Prostate gland (tissue), 2 donors: ENCODE results near the gene RTN1. TPM values are rescaled to one million over a fixed set of nuclear protein-coding genes. Genes with fewer than 3 reads are reported as not detected.

Experiments
- DNase-seq: peaks from one replicate; pipeline ENCODE4 v3.0.0-alpha.2; 2019; ENCODE audit warnings: low spot score
- H3K27ac ChIP-seq, 2 donors: fragments of 200-600 bp; sonication (generic); 2 replicates each; pipeline ENCODE4 v1.5.1; 2017 to 2019
- H3K27me3 ChIP-seq: fragments of 200-600 bp; sonication (generic); replicated peaks from 2 replicates; pipeline ENCODE4 v1.5.1; 2019; ENCODE audit not compliant: insufficient read depth
- H3K36me3 ChIP-seq, 2 donors: fragments of 200-600 bp; sonication (generic); 1 replicate in 1 of 2; 2 replicates in 1 of 2; pipeline versions ENCODE4 v1.5.1 to v1.8.1; 2017 to 2019
- H3K4me1 ChIP-seq: fragments of 200-600 bp; sonication (generic); replicated peaks from 2 replicates; pipeline ENCODE4 v1.5.1; 2019
- H3K4me3 ChIP-seq, 2 donors: fragments of 200-600 bp; sonication (generic); 2 replicates each; pipeline ENCODE4 v1.5.1; 2017 to 2019
- H3K9me3 ChIP-seq: fragments of 200-600 bp; sonication (generic); 2 replicates; pipeline ENCODE4 v1.5.1; 2017
- POLR2A ChIP-seq: fragments of 450-650 bp; IDR thresholded peaks from one replicate; pipeline ENCODE4 v1.6.1; 2016; ENCODE audit warnings: antibody characterized with exemption, mild to moderate bottlenecking
- POLR2AphosphoS5 ChIP-seq: sonication (generic); formaldehyde crosslinking; IDR thresholded peaks from one replicate; pipeline ENCODE4 v1.6.1; 2017; ENCODE audit warnings: antibody characterized with exemption
- WGBS: methylation state at CpG from one replicate; pipeline ENCODE4 v1.1.5; 2018; 5-methylcytosine and 5-hydroxymethylcytosine counted together
- intact Hi-C: fragments of 100-400 bp; cut with DNase I; formaldehyde crosslinking; loops from one replicate; pipeline ENCODE4 v1.14.2; 2022
- total RNA-seq, 2 donors: library from RNA; depleted of rRNA; stranded (reverse); fragments of >200 nt; gene quantifications; one replicate each; pipeline ENCODE4 v1.1.0, GENCODE V29; 2016
- TF ChIP-seq, protein P1 (sequence below), 4 experiments: fragments of 200-600 bp in 2 of 4; fragments of 450-650 bp in 2 of 4; sonication (generic) in 2 of 4; IDR thresholded peaks; 1 replicate in 3 of 4; 2 replicates in 1 of 4; pipeline ENCODE4 v1.5.1; 2016 to 2019; ENCODE audit warnings: antibody characterized with exemption in 4 of 4, mild to moderate bottlenecking in 2 of 4, moderate library complexity in 2 of 4

The RTN1 gene
- total RNA-seq, 2 donors from 2014 or later = 21.6 to 121 TPM

DNA sequence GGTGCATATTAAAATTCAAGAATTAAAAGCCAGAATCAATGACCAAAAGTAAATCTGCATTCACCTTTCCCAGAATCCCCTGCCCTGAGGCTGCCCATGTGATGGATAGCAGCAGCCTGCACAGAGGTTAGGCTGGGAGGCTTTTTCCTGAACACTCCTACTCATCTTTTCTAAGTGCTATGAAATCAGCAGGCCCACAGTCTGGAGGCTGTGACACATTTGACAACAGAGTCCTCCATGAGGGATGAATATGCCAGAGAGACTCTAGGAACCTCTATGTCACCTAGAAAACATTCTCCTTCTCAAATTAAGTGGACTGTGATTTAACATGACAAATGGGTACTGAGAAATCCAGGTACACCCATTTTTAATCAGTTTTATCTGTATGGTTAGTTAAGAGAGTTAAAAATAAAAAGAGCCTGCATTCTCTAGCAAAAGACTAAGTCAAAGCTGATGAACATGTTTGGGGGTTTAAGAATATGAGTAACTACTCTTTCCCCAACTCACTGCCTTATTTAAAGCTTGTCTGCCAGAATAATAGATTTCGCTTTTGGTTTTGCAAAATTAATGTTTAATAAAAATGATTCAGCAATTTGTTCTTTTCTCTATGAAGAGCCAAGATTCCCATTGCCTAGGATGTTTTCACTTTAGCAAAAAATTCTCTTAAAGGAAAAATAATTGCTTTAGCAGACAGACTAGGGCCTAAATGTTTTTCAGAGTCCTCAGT, 115.0 kb downstream of the RTN1 start:
- no peaks in the 10 kb centered on the region for H3K4me1 ChIP-seq
- no peak overlapping the region for H3K27ac ChIP-seq
- H3K36me3 ChIP-seq = no peaks in the 10 kb centered on the region
- no peak for DNase-seq
- intact Hi-C loops = no loop called here
- TF ChIP-seq, protein P1, sequence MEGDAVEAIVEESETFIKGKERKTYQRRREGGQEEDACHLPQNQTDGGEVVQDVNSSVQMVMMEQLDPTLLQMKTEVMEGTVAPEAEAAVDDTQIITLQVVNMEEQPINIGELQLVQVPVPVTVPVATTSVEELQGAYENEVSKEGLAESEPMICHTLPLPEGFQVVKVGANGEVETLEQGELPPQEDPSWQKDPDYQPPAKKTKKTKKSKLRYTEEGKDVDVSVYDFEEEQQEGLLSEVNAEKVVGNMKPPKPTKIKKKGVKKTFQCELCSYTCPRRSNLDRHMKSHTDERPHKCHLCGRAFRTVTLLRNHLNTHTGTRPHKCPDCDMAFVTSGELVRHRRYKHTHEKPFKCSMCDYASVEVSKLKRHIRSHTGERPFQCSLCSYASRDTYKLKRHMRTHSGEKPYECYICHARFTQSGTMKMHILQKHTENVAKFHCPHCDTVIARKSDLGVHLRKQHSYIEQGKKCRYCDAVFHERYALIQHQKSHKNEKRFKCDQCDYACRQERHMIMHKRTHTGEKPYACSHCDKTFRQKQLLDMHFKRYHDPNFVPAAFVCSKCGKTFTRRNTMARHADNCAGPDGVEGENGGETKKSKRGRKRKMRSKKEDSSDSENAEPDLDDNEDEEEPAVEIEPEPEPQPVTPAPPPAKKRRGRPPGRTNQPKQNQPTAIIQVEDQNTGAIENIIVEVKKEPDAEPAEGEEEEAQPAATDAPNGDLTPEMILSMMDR (IDR thresholded peaks at IDR 0.05) = no peak
- TF ChIP-seq POLR2A (no peak), POLR2AphosphoS5 (no peak)
- no peaks in the 10 kb centered on the region for H3K9me3 ChIP-seq
- H3K4me3 ChIP-seq = no peak overlapping the region
- H3K27me3 ChIP-seq = no peaks in the 10 kb centered on the region
- WGBS = 84% methylated on average over 1 of the region's 1 CpG

DNA sequence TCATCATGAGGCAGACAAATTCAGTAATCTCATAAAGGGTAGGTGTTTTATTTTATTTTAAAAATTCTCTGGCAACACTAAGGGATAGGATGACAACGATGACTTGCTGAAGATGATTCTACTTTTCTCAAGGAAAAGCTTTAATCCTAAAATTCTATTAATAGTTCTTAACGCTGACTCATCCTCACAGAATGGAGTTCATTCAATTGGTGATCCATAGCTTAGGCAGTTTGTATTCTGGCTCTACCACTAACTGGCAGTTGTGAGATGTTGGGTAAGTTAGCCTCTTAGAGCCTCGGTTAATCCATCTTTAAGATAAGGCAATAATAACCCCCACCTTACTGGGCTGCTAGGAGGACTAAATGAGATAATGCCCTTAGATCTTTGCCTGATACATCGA, 116.3 kb downstream of the RTN1 start:
- Histone ChIP-seq H3K9me3 (no peaks in the 10 kb centered on the region), H3K4me3 (no peak overlapping the region), H3K27me3 (no peaks in the 10 kb centered on the region), H3K27ac (no peak overlapping the region), H3K36me3 (no peaks in the 10 kb centered on the region), H3K4me1 (no peaks in the 10 kb centered on the region)
- no peak for TF ChIP-seq POLR2A
- TF ChIP-seq, protein P1 (IDR thresholded peaks at IDR 0.05) = no peak
- TF ChIP-seq POLR2AphosphoS5 = no peak
- 80% methylated on average over 4 of the region's 4 CpGs for WGBS
- intact Hi-C loops = no loop called here
- DNase-seq = no peak

DNA sequence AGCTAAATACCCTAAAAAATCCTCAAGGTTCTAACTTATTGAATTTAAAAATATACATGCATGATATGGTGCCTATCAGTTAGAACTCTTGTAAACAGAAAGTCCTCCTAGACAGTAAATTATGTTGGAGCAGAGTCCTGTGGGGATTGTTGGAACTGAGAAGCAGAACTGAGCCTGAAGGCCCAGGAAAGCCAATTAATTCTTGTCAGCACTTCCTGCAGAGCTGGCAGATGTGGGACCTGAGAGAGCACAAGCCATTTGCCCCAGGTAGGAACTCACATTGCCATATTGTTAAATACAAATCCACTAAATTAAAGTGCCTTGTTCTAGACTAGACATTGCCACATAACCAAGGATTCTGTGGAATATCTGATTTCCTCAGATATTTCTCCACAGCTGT, 117.1 kb downstream of the RTN1 start:
- no peaks in the 10 kb centered on the region for H3K9me3 ChIP-seq
- H3K4me3 ChIP-seq = no peak overlapping the region
- DNase-seq = no peak
- TF ChIP-seq POLR2A = no peak
- intact Hi-C loops = no loop called here
- no peaks in the 10 kb centered on the region for H3K4me1 ChIP-seq
- no peak overlapping the region for H3K27ac ChIP-seq
- H3K27me3 ChIP-seq = no peaks in the 10 kb centered on the region
- no peaks in the 10 kb centered on the region for H3K36me3 ChIP-seq

DNA sequence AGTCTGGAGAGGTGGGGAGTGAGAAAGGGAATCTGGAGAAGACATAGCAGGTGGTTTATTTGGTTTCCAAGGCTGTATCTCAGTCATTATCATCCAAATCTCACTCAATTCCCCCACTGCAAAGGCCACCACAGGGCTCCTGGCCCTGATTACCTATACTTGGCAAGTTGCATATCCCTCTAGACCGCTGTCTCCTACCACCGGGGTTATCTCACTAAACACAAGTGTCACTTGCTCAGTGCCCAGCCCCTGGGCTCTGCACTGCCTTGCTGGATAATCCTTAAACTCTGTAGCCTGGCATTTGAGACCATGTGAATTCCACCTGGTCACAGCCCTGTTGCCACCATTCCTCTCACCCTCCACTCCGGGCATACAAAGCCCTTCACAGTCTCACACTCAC, 119.0 kb downstream of the RTN1 start:
- whole genome bisulfite sequencing = 78% methylated on average over 3 of the region's 3 CpGs
- intact Hi-C loops = no loop called here
- TF ChIP-seq POLR2AphosphoS5 (no peak), POLR2A (no peak)
- TF ChIP-seq, protein P1 (IDR thresholded peaks at IDR 0.05) = no peak
- Histone ChIP-seq H3K27me3 (no peaks in the 10 kb centered on the region), H3K27ac (no peak overlapping the region), H3K4me1 (no peaks in the 10 kb centered on the region), H3K9me3 (no peaks in the 10 kb centered on the region), H3K36me3 (no peaks in the 10 kb centered on the region), H3K4me3 (no peak overlapping the region)
- no peak for DNase-seq

DNA sequence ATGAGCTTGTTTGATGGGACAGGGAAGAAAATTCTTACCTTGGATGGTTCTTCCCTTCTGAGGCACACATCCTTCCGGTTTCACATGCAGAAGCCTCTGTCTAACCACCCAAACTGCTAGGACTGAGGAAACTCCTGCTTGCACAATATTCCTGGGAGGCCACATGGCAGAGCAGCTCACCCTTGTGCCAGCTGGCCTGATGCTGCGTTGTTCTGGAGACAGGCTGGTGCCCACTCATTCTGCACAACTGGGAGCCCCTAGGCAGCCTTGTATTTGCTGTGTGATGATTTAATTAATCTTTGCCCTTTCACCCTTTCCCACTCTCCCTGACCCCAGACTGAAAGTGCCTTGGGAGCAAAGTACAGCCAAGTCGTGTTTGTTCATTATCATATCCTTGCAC, 130.8 kb downstream of the RTN1 start:
- intact Hi-C loops = no loop called here
- H3K4me1 ChIP-seq = no peaks in the 10 kb centered on the region
- 88% methylated on average over 3 of the region's 3 CpGs for WGBS

More for the DNA sequence above, 130.8 kb downstream of the RTN1 start:
- Histone ChIP-seq H3K4me3 (no peak overlapping the region), H3K27ac (no peak overlapping the region), H3K36me3 (no peaks in the 10 kb centered on the region), H3K27me3 (no peaks in the 10 kb centered on the region), H3K9me3 (no peaks in the 10 kb centered on the region)
- no peak for TF ChIP-seq POLR2AphosphoS5
- no peak for TF ChIP-seq POLR2A
- TF ChIP-seq, protein P1 (IDR thresholded peaks at IDR 0.05) = no peak
- no peak for DNase-seq
